HG03469 (cell line): Measurements from ENCODE around the gene DZIP1.
"Not testable (repeated sequence)": the region's sequence is repeated elsewhere in the genome, so short reads cannot be mapped to it uniquely, and the experiment has no call there.

Experiments used
- ATAC-seq: cut with Tn5 transposase; IDR thresholded peaks from one replicate; pipeline ENCODE4 v1.9.1; 2021; ENCODE audit warnings: mild to moderate bottlenecking, moderate library complexity, moderate number of reproducible peaks; ENCODE audit not compliant: unreplicated experiment

The DZIP1 gene

GRCh38 chr13:95604556-95604915, 40.0 kb downstream of the DZIP1 start:
- ATAC-seq: no peak

- no peak for ATAC-seq
Observed at GRCh38 chr13:95603887-95604555, 40.5 kb downstream of the DZIP1 start.

GRCh38 chr13:95601906-95602305, 42.6 kb downstream of the DZIP1 start:
- no peak for ATAC-seq

DNA sequence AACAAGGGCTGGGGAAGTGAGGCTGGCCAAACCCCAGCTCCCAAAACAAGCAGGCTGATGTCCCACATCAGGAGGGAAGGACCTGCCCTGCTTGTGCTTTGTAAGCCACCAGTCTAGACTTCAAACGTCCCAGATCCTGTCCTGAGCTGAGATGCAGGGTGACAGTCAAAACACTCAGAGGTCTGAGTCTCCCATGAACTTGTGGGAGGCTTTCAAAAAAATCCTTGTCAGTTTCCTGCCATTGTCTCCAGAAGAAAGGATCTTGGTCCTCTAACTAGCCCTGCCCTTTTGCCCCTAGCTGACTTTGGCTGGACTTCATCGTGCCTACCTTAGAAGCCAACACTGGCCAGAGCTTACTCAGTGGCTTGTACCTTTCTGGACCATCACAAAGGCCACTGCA, 43.3 kb downstream of the DZIP1 start:
- ATAC-seq: no peak

DNA sequence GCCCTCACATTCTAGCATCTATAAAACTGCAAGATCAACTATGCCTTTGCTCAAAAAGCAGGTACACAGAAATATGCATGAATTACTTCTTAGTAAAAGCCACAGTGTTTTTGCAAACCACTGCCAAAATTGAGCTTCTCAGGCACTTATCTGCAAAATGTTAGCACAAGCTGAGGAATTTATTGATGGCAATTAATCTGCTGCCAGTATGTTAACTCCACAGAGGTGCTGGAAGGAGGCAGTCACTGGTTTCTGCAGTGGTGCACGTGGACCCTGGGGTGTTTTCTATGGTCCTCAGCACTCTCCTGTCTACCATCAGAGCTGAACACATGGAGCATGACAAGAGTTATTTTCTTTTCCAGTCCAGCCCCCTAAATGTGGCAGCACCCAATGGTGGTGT, 47.8 kb downstream of the DZIP1 start:
- no peak for ATAC-seq

GRCh38 chr13:95593462-95593861, 51.0 kb downstream of the DZIP1 start:
- ATAC-seq: no peak

- ATAC-seq: no peak
Observed at GRCh38 chr13:95588721-95589120, 55.8 kb downstream of the DZIP1 start.

DNA sequence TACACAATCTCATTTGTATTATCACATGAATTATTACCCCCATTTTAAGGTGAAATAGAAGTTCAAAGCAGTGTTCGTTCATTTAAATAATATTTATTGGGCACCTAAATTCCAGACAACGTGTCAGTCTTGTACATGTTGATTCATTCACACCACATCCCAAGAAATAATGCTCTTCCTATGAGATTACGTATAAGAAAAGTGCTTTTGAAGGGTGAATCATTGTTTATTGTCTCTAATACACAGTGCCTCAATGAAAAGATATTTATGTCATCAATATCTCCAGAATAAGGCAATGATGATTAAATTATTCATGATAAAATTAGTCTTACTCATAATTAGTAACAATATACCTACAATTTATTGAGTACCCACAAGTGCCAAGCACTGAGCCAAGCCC, 56.4 kb downstream of the DZIP1 start:
- ATAC-seq: no peak

DNA sequence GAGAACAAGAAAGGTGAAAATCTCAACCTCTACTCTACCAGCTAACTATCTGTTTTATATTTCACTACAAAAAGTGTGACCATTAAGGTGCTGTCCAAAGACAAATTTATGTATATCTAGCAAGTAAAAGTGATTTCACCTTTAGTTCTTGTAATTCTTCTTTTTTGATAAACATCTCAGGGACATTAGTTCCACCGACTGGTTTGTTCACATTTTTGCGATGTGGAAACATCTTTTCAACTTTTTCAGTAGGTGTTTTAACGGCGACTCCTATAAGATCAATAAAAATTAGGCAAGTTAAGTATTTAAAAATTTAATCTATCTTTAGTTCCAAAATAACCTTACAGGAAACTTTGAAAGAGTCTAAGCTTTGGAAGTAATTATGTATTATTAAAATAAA, 58.6 kb downstream of the DZIP1 start:
- ATAC-seq: no peak

DNA sequence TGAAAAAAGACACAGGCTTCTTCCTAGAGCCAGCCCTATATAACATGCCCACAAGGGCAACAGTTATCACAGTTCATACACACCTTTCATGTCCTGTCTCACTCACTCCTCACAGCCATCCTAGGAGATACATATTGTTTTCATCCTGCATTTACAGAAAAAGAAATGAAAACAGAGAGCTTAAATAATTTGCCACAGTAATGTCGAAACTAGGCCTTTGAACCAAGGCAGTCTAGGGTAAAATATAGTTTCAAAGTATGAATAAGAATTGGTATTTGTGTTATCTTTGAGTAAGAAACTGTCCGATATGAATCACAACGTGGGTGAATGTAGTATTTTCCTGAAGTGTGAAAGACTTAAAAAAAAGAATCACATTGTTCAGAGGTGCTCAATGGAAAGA, 65.2 kb downstream of the DZIP1 start:
- ATAC-seq: peak; percentile 96

GRCh38 chr13:95573221-95573620, 71.3 kb downstream of the DZIP1 start:
- no peak for ATAC-seq

DNA sequence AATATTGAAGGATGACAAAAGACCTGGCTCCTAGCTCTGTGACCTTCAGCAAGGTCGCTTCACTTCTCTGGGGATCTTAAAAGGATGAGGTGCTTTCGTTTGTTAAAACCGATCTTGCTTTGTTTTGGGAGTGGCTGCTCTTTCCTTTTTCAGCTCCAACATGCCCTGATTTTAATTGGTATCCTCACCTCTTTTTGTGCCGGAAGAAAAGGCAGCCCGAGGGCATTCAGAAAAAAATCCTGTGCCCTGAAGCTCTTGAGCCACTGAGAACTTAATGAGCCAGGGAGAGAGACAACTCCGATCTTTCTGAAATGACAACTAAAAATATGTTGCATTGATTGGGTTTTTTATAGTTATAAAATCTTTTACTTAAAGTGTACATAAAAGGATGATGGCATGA, 72.6 kb downstream of the DZIP1 start:
- ATAC-seq: no peak

DNA sequence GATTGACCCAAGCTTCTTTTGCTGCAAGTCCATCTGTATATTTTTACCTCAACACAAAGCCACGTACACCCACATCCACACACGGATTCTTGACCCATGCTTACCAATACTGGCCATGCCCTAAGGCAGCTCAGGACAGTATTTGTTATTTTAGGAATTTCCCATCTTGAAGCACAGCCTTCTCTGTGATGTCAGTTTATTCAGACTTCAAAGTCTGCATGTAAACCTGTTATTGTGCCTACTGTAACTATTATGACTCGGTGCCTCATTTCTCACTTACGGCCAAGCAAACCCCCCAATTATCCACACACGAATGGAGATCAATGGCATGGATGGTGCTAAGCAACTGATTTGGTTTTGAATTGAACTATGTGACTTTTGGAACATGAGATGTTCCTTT, 74.5 kb downstream of the DZIP1 start:
- ATAC-seq: no peak

- no peak for ATAC-seq
Observed at GRCh38 chr13:95568131-95568530, 76.4 kb downstream of the DZIP1 start.

- not testable (repeated sequence) for ATAC-seq
Observed at GRCh38 chr13:95565758-95566157, 78.7 kb downstream of the DZIP1 start.

DNA sequence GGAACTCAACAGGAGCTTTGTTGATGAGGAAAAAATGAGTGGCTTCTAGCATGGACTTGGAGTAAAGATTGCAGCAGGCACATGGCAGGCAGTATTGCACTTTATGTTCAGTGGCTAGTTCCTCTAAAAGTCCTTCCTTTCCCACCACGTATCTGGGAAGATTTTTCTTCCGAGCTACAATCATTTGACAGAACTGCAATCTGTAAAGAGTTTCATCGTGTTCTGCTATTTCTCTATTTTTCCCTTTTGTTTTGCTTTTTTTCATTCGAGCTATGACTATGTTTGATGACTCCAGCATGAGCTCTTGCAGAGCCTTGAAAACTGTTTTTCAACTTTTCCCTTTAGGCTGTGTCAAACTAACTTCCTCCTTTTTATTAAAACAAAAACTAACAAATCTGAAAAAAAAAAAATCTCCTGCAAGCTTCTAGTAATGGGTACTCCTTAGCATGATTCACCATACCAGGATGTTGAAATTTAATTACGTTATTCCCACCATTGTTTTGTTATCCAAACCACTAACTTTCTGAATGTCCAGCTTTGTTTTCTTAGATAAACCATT, 79.7 kb downstream of the DZIP1 start:
- ATAC-seq: no peak

DNA sequence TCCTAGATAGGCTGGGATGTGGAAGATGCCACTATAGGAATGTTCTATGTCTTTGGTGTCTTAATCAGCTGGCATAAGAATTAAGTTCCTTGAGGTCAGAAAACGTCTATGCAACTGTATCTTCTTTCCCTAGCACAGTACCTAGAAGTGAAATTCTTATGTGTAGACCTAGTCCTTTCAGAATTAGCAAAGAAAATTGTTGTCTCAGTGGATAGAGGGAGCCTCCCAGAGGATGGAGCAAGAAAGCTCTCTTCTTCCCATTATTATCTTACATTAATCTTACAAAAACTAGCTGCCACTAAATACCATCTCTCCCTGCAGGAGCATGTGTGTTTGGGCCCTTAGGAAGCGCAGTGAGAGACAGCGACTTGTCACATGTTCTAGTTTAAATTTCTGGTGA, 80.4 kb downstream of the DZIP1 start:
- ATAC-seq: no peak

DNA sequence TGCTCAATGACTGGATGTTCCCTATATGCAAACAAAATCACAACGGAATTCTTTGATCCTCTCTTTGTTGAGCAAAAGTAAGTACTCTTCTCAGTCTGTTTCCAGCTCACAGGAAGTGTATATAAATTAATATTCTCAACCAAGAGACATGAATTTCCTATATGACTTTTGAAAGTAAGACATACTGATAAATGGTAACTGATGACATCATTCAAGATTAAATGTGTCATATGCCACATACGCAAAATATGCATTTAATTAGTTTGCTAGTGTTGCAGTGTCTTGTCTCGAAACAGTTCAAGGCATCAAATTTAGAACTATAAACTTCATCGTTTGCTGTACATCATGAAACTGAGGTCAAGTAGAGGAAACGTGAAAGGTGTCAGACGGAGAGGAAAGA, 84.1 kb downstream of the DZIP1 start:
- ATAC-seq: no peak

DNA sequence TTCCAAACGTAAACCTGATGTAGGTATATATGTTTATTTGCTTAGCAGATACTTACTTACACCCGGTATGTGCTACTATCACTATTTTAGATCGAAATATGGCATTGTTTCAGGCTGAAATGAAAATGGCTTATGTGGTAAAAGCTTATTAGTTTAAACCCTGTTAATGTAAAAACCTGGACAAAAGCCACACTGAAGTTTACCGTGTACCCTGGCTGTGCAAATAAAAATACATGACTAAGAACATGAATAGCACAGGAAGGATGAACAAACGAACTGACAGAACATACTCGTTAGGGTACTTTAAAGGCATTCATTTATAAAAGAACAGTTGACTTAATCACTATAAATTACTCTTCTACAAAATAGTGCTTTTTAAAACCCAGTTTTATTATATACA, 85.4 kb downstream of the DZIP1 start:
- ATAC-seq: no peak

DNA sequence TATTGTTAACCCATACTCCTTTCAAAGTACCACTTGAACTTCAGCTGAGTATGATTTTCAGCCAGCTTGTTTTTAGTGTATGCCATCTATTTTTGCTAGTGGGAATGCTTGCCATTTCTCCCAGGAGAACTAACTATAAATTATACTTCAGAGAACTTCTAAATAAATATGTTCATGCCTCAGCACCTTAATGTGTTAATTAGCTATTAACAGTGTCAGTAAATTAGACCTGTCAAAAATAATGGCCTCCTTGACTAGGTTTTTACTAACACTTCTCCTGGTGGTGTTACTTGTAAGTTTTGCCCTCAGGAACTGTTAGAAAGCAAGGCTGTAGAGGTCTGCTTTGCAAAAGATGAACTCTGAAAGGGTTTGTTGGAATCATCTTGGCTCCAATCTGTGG, 87.5 kb downstream of the DZIP1 start:
- no peak for ATAC-seq

DNA sequence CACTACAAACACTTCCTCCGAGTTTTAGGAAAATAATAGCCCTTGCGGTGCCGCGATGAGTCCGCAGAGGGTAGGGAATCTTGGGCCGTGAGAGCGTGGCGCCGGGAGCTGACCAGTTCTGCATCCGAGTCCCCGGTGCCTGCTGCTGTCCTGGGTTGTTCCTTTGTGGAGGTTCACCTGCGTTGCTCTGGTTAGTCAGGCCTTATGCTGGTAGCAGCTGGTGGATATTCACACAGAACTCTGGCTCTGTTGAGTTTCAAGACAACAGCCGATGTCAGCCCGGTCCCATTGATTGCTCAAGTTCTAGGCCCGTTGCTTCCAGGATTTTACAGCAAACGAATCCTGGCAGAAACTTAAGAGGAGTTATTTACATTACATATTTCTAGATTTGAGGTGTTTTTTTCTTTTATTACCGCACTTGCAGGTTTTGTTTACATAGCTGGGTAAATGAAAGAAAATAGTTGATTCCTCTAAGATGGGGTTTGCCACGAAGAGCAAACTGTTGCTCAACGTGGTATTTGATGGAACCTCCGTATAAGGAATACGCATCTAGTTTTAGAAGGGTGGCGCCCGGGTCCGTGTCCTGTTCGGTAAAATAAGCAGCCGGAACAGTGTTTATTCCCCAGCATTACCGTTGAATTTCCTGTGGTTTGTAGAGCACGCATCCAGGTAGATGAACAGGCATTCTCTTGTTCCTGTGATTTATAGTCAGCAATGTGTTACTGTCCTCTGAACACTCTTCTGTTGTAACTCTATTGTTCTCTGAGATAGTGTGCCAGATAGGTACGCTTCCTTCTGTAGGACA, 90.7 kb downstream of the DZIP1 start:
- no peak for ATAC-seq
